ENCODE results near the gene PGBD5. TPM values are rescaled to one million over a fixed set of nuclear protein-coding genes. Genes with fewer than 3 reads are reported as not detected.

The PGBD5 gene
- polyA plus RNA-seq, 1 experiment, result 1.0 TPM

DNA sequence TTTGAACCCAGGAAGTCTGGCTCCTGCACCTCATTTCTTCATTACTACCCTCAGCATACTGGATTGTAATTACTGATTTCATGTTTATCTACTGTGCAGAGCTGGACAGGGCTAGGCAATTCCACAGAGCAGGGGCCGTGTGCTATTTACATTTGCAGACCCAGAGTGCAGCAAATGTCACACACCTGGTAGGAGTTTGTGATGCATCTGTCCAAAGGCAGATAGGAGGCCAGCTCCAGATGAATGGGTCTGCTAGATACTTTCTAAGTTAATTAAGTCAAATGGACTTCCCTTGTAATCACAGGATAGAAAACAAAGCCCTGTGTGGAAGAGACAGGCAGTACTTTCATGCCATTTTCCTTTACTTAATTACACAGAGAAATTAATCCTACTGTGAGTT lies 46.2 kb downstream of the PGBD5 start:
- no peak overlapping the region for H3K27ac ChIP-seq (ENCODE audit: low read depth, low read length)

GRCh38 chr1:230379462-230379861 lies 46.7 kb downstream of the PGBD5 start:
- TF ChIP-seq, protein P1, sequence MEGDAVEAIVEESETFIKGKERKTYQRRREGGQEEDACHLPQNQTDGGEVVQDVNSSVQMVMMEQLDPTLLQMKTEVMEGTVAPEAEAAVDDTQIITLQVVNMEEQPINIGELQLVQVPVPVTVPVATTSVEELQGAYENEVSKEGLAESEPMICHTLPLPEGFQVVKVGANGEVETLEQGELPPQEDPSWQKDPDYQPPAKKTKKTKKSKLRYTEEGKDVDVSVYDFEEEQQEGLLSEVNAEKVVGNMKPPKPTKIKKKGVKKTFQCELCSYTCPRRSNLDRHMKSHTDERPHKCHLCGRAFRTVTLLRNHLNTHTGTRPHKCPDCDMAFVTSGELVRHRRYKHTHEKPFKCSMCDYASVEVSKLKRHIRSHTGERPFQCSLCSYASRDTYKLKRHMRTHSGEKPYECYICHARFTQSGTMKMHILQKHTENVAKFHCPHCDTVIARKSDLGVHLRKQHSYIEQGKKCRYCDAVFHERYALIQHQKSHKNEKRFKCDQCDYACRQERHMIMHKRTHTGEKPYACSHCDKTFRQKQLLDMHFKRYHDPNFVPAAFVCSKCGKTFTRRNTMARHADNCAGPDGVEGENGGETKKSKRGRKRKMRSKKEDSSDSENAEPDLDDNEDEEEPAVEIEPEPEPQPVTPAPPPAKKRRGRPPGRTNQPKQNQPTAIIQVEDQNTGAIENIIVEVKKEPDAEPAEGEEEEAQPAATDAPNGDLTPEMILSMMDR (IDR thresholded peaks at IDR 0.05; ENCODE audit: low read depth, low read length), result no peak
- POLR2A ChIA-PET, result no interaction called here
- CTCF ChIA-PET, result no interaction called here

More for the DNA sequence above, 46.2 kb downstream of the PGBD5 start:
- TF ChIP-seq, protein P1 (IDR thresholded peaks at IDR 0.05; ENCODE audit: low read depth, low read length), result no peak
- Histone ChIP-seq H3K9me3 (ENCODE audit: control insufficient read depth, insufficient read depth, low read length) (peaks cover 15% of the 10 kb centered on the region), H3K4me3 (ENCODE audit: low read depth, low read length) (no peak overlapping the region), H3K27me3 (ENCODE audit: control insufficient read depth, insufficient read depth, low read length) (no peaks in the 10 kb centered on the region)
- DNase-seq (ENCODE audit: low read depth, low spot score), result no peak
- CTCF ChIA-PET, result no interaction called here
- POLR2A ChIA-PET, result no interaction called here

DNA sequence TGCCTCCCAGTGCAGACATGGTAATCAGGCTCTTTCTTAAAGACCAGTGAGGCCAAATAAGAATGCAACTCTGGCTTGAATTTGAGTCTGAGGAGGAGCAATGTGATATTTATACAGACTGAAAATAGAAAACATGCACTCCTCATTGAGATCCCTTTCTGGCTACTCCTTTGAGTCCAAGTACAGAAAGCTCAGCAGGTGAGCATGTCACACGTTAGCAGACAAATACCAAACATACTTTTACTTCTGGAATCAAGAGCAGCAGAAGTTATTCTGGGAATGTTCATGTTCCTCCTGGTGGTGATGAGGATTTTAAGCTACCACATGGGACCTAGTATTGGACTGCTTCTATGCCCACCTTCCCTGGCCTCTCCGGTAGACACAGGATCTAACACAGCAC lies 48.3 kb downstream of the PGBD5 start:
- ChIA-PET CTCF (no interaction called here), POLR2A (no interaction called here)
- H3K9me3 ChIP-seq (ENCODE audit: control insufficient read depth, insufficient read depth, low read length), result peaks cover 15% of the 10 kb centered on the region
- no peak overlapping the region for H3K27ac ChIP-seq (ENCODE audit: low read depth, low read length)
- no peak overlapping the region for H3K4me3 ChIP-seq (ENCODE audit: low read depth, low read length)
- H3K27me3 ChIP-seq (ENCODE audit: control insufficient read depth, insufficient read depth, low read length), result no peaks in the 10 kb centered on the region
- DNase-seq (ENCODE audit: low read depth, low spot score), result no peak
- TF ChIP-seq, protein P1 (IDR thresholded peaks at IDR 0.05; ENCODE audit: low read depth, low read length), result no peak

More at GRCh38 chr1:230379462-230379861, 46.7 kb downstream of the PGBD5 start:
- no peak for DNase-seq (ENCODE audit: low read depth, low spot score)
- H3K27ac ChIP-seq (ENCODE audit: low read depth, low read length), result no peak overlapping the region
- peaks cover 15% of the 10 kb centered on the region for H3K9me3 ChIP-seq (ENCODE audit: control insufficient read depth, insufficient read depth, low read length)
- no peak overlapping the region for H3K4me3 ChIP-seq (ENCODE audit: low read depth, low read length)
- H3K27me3 ChIP-seq (ENCODE audit: control insufficient read depth, insufficient read depth, low read length), result no peaks in the 10 kb centered on the region

GRCh38 chr1:230377324-230377723 lies 48.8 kb downstream of the PGBD5 start:
- Histone ChIP-seq H3K27ac (ENCODE audit: low read depth, low read length) (no peak overlapping the region), H3K9me3 (ENCODE audit: control insufficient read depth, insufficient read depth, low read length) (peaks cover 15% of the 10 kb centered on the region), H3K27me3 (ENCODE audit: control insufficient read depth, insufficient read depth, low read length) (no peaks in the 10 kb centered on the region), H3K4me3 (ENCODE audit: low read depth, low read length) (no peak overlapping the region)
- ChIA-PET CTCF (no interaction called here), POLR2A (interaction anchor here (0.6 kb wide), 1 partner anchor 737 kb away, joined by 11 read pairs; no protein-coding TSS in a partner anchor)
- TF ChIP-seq, protein P1 (IDR thresholded peaks at IDR 0.05; ENCODE audit: low read depth, low read length), result no peak
- no peak for DNase-seq (ENCODE audit: low read depth, low spot score)

DNA sequence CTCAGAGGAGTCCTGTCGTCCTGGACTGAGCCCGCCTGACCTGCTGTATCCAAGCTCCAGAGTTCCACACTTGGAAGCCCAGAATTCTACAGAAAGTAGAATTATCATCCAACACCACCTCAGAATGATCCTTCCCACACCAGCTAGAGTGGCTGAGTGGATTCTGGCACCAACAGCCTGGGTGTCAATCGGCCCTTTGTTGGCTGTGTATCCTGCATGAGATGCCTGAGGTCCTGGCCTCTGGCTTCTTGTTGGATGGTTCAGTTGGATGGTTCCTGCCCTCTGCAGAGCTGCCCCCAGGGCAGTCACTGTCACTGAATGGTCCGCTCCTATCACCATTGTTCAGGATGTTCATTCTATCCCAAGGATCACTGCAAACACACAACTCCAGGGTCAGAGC lies 49.8 kb downstream of the PGBD5 start:
- TF ChIP-seq, protein P1 (IDR thresholded peaks at IDR 0.05; ENCODE audit: low read depth, low read length), result no peak
- ChIA-PET POLR2A (no interaction called here), CTCF (no interaction called here)
- DNase-seq (ENCODE audit: low read depth, low spot score), result no peak
- no peak overlapping the region for H3K4me3 ChIP-seq (ENCODE audit: low read depth, low read length)
- H3K27me3 ChIP-seq (ENCODE audit: control insufficient read depth, insufficient read depth, low read length), result no peaks in the 10 kb centered on the region
- peaks cover 15% of the 10 kb centered on the region for H3K9me3 ChIP-seq (ENCODE audit: control insufficient read depth, insufficient read depth, low read length)
- H3K27ac ChIP-seq (ENCODE audit: low read depth, low read length), result no peak overlapping the region

Measured in AG04450 (cell line).